HL-60/S4 treated with phorbol 12-myristate 13-acetate at 8.2 ng/mL for 4 days and 3 days (cell line): Measurements from ENCODE around the gene ICAM4.
"Not testable (repeated sequence)": the region's sequence is repeated elsewhere in the genome, so short reads cannot be mapped to it uniquely, and the experiment has no call there.

Experiments
- in situ Hi-C: fragments of 300-500 bp; cut with MboI; formaldehyde crosslinking; loops from 2 replicates; pipeline ENCODE4 v1.15.0; 2022; ENCODE audit warnings: low sequenced_read_pairs

ICAM4 gene

DNA sequence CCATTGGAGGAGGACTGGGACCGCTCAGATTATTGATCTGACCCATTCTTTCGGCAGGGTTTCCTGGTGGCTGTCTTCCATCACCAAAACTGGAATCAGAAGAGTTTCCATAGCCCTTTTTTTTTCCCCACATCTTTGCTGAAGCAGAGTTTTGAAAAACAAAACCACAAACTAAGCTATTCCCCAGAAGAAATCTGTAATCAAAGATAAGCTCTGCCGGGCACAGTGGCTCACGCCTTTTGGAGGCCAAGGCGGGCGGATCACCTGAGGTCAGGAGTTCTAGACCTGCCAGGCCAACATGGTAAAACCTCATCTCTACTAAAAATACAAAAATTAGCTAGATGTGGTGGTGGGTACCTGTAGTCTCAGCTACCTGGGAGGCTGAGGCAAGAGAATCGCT lies 20.0 kb upstream of the ICAM4 start:
- in situ Hi-C loops: no loop called here

- in situ Hi-C loops: no loop called here
Measured at GRCh38 chr19:10268071-10268470, 18.7 kb upstream of the ICAM4 start.

DNA sequence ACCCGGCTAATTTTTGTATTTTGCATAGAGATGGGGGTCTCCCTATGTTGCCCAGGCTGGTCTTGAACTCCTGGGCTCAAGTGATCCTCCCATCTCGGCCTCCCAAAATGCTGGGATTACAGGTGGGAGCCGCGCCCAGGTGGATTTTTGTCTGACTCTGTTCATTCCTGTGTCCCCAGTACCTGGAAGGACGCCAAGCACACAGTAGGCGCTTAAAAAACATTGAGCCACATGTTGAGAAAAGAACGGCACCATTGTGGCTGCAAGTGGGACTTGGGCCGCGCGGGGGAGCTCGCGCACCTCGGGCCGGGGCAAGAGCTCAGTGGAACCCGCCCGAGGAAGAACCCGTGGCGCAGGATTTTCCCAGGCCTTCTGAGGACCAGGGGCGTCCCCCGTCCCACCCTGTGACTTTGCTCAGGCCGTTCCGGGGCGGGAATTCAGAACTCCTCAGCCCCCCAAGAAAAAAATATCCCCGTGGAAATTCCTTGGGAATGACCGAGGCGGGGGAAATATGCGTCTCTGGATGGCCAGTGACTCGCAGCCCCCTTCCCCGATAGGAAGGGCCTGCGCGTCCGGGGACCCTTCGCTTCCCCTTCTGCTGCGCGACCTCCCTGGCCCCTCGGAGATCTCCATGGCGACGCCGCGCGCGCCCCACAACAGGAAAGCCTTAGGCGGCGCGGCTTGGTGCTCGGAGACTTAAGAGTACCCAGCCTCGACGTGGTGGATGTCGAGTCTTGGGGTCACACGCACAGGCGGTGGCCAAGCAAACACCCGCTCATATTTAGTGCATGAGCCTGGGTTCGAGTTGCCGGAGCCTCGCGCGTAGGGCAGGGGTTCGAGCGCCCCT lies 17.2 kb upstream of the ICAM4 start:
- in situ Hi-C loops: no loop called here

- in situ Hi-C loops: no loop called here
Measured at GRCh38 chr19:10270180-10270615, 16.6 kb upstream of the ICAM4 start.

- in situ Hi-C loops: no loop called here
Measured at GRCh38 chr19:10270616-10271394, 15.9 kb upstream of the ICAM4 start, which contains the start of gene ICAM1. Gene ICAM1 (plus strand): TSS chr19:10271120. CDS start chr19:10271160, 40 bp downstream.

- in situ Hi-C loops: no loop called here
Measured at GRCh38 chr19:10271543-10272086, 15.1 kb upstream of the ICAM4 start.

DNA sequence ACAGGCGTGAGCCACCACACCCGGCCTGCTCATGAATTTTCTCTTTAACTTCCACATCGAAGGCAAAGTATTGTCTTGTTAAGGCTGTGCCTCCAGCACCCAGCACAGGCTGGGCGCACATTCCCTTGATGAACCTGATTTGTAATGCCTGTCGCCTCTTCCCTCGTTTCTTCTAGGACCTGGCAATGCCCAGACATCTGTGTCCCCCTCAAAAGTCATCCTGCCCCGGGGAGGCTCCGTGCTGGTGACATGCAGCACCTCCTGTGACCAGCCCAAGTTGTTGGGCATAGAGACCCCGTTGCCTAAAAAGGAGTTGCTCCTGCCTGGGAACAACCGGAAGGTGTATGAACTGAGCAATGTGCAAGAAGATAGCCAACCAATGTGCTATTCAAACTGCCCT lies 12.2 kb upstream of the ICAM4 start:
- in situ Hi-C loops: no loop called here

DNA sequence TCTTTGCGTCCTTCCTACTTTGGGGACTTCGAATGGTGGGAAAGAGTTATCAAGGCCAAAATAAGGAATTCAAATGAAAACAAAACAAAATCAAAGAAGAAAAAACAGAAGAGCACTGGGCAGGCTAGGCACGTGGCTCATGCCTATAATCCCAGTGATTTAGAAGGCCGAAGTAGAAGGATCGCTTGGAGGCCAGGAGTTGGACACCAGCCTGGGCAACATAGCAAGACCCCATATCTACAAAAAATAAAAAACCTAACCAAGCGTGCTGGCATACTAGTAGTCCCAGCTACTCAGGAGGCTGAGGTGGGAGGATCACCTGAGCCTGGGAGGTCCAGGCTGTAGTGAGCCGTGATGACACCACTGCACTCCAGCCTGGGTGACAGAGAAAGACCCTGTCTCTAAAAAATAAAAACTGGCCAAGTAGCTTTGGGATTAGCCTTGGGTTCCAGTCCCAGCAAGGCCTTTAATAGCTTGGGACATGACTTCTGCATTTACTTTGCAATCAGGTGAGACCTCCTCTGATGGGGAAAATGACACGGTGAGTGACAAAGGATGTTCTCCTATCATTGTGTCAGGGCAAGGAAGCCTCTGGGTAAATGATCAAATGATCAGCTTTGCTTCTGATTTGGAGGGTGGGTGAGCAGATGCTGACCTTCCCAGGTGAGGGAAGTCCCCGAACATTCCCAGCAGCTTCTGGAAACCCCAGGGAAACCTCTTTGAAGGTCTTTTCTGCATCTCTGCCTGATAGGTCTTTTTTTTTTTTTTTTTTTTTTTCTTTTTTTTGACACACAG lies 8.8 kb upstream of the ICAM4 start:
- in situ Hi-C loops: no loop called here

GRCh38 chr19:10278935-10279334 lies 7.8 kb upstream of the ICAM4 start:
- in situ Hi-C loops: no loop called here

- in situ Hi-C loops: no loop called here
Measured at GRCh38 chr19:10279737-10280442, 6.9 kb upstream of the ICAM4 start.

DNA sequence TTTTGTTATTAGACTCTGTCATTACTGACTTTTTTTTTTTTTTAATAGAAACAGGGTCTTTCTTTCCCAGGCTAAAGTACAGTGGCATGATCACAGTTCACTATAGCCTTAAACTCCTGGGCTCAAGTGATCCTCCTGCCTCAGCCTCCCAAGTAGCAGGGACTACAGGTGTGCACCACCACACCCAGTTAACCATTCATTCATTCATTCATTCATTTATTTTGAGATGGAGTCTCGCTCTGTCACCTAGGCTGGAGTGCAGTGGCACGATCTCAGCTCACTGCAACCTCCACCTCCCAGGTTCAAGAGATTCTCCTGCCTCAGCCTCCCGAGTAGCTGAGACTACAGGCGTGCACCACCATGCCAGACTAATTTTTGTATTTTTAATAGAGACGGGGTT lies 4.7 kb upstream of the ICAM4 start:
- in situ Hi-C loops: not testable (repeated sequence)

GRCh38 chr19:10283301-10284064 lies 3.3 kb upstream of the ICAM4 start:
- in situ Hi-C loops: no loop called here

DNA sequence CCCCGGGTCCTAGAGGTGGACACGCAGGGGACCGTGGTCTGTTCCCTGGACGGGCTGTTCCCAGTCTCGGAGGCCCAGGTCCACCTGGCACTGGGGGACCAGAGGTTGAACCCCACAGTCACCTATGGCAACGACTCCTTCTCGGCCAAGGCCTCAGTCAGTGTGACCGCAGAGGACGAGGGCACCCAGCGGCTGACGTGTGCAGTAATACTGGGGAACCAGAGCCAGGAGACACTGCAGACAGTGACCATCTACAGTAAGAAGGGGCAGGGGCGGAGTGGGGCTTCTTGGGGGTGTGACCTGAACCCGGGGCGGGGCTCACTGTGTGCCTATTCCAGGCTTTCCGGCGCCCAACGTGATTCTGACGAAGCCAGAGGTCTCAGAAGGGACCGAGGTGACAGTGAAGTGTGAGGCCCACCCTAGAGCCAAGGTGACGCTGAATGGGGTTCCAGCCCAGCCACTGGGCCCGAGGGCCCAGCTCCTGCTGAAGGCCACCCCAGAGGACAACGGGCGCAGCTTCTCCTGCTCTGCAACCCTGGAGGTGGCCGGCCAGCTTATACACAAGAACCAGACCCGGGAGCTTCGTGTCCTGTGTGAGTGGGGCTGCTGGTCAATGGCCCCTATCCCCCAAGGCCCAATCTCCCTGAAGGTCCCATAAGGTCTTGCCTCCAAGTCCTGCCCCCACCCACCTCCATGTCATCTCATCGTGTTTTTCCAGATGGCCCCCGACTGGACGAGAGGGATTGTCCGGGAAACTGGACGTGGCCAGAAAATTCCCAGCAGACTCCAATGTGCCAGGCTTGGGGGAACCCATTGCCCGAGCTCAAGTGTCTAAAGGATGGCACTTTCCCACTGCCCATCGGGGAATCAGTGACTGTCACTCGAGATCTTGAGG lies 2.4 kb upstream of the ICAM4 start:
- in situ Hi-C loops: no loop called here

DNA sequence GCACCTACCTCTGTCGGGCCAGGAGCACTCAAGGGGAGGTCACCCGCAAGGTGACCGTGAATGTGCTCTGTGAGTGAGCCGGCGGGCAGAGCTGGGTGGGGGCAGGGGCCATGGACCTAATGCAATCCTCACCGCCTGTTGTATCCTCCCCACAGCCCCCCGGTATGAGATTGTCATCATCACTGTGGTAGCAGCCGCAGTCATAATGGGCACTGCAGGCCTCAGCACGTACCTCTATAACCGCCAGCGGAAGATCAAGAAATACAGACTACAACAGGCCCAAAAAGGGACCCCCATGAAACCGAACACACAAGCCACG lies 1.8 kb upstream of the ICAM4 start:
- in situ Hi-C loops: no loop called here

- in situ Hi-C loops: no loop called here
Measured at GRCh38 chr19:10285393-10285792, 1.4 kb upstream of the ICAM4 start.

- in situ Hi-C loops: no loop called here
Measured at GRCh38 chr19:10288662-10289166, 2.0 kb downstream of the ICAM4 start.

- in situ Hi-C loops: no loop called here
Measured at GRCh38 chr19:10289167-10289835, 2.5 kb downstream of the ICAM4 start.

- in situ Hi-C loops: no loop called here
Measured at GRCh38 chr19:10289836-10290356, 3.1 kb downstream of the ICAM4 start, which contains the start of gene ICAM5. Gene ICAM5 (plus strand): TSS chr19:10289952. CDS start chr19:10290044, 92 bp downstream.
